Measurements from ENCODE around the gene CCL16. TPM values are rescaled to one million over a fixed set of nuclear protein-coding genes. Genes with fewer than 3 reads are reported as not detected.
A peak's percentile ranks its signal among the peaks of the same experiment; 100 is the strongest.

Gene CCL16
- total and polyA plus RNA-seq, 3 donors from 2014 or later, result 0.24 TPM; not detected in 2

- no peaks in the 10 kb centered on the region for H3K27me3 ChIP-seq
- H3K4me3 ChIP-seq, result no peak overlapping the region
- H3K9me3 ChIP-seq, result no peaks in the 10 kb centered on the region
- intact Hi-C loops (cut with DNase I; ENCODE audit: low total_unique reads), result no loop called here
- DNase-seq, result no peak
- no peaks in the 10 kb centered on the region for H3K36me3 ChIP-seq (ENCODE audit: low read depth, missing control alignments)
- H3K27ac ChIP-seq, result no peak overlapping the region
- 77 to 90% methylated on average over 6 of the region's 6 CpGs for WGBS, 2 donors
- no peaks in the 10 kb centered on the region for H3K4me1 ChIP-seq
- TF ChIP-seq CTCF (IDR thresholded peaks at IDR 0.05) (no peak), POLR2A (IDR thresholded peaks at IDR 0.05) (no peak)
Measured at GRCh38 chr17:35963663-35964062, 17.6 kb downstream of the CCL16 start.

GRCh38 chr17:35953720-35954119 is 27.6 kb downstream of the CCL16 start:
- TF ChIP-seq CTCF (IDR thresholded peaks at IDR 0.05) (no peak), POLR2A (IDR thresholded peaks at IDR 0.05) (no peak)
- Histone ChIP-seq H3K27me3 (no peaks in the 10 kb centered on the region), H3K4me3 (no peak overlapping the region), H3K4me1 (no peaks in the 10 kb centered on the region), H3K27ac (no peak overlapping the region), H3K9me3 (no peaks in the 10 kb centered on the region), H3K36me3 (ENCODE audit: low read depth, missing control alignments) (no peaks in the 10 kb centered on the region)
- WGBS, 2 donors, result 68 to 73% methylated on average over 7 of the region's 7 CpGs
- intact Hi-C loops (cut with DNase I; ENCODE audit: low total_unique reads), result no loop called here
- no peak for DNase-seq

DNA sequence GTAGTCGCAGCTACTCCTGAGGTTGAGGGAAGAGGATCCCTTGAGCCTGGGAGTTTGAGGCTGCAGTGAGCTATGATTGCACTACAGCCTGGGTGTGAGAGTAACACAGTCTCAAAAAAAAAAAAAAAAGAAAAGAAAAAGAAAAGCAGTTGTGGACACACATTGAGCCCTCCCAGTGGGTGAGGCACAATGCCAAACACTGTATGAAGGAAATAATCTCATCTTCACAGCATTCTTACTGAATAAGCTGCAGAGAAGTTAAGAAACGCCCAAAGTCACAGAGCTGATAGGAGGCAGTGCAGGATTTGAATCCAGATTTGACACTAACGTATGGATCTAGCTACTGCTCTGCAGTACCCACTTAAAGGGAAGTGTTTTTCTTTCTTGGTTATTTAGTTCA is 31.9 kb downstream of the CCL16 start:
- intact Hi-C loops (cut with DNase I; ENCODE audit: low total_unique reads), result no loop called here
- TF ChIP-seq POLR2A (IDR thresholded peaks at IDR 0.05) (no peak), CTCF (IDR thresholded peaks at IDR 0.05) (no peak)
- DNase-seq, result no peak

GRCh38 chr17:35948092-35948491 is 33.2 kb downstream of the CCL16 start:
- no peak for DNase-seq
- intact Hi-C loops (cut with DNase I; ENCODE audit: low total_unique reads), result no loop called here
- H3K4me1 ChIP-seq, result peaks cover 3% of the 10 kb centered on the region
- TF ChIP-seq POLR2A (IDR thresholded peaks at IDR 0.05), result no peak
- TF ChIP-seq CTCF (IDR thresholded peaks at IDR 0.05), result no peak
- H3K27ac ChIP-seq, result no peak overlapping the region
- H3K27me3 ChIP-seq, result no peaks in the 10 kb centered on the region
- H3K36me3 ChIP-seq (ENCODE audit: low read depth, missing control alignments), result no peaks in the 10 kb centered on the region
- no peaks in the 10 kb centered on the region for H3K9me3 ChIP-seq
- no peak overlapping the region for H3K4me3 ChIP-seq
- 85 to 92% methylated on average over 7 of the region's 7 CpGs for WGBS, 2 donors

More for the DNA sequence above, 31.9 kb downstream of the CCL16 start:
- H3K4me3 ChIP-seq, result no peak overlapping the region
- no peaks in the 10 kb centered on the region for H3K9me3 ChIP-seq
- no peaks in the 10 kb centered on the region for H3K36me3 ChIP-seq (ENCODE audit: low read depth, missing control alignments)
- H3K27me3 ChIP-seq, result no peaks in the 10 kb centered on the region
- H3K27ac ChIP-seq, result no peak overlapping the region
- WGBS, 2 donors, result 80 to 81% methylated on average over 3 of the region's 3 CpGs
- no peaks in the 10 kb centered on the region for H3K4me1 ChIP-seq

DNA sequence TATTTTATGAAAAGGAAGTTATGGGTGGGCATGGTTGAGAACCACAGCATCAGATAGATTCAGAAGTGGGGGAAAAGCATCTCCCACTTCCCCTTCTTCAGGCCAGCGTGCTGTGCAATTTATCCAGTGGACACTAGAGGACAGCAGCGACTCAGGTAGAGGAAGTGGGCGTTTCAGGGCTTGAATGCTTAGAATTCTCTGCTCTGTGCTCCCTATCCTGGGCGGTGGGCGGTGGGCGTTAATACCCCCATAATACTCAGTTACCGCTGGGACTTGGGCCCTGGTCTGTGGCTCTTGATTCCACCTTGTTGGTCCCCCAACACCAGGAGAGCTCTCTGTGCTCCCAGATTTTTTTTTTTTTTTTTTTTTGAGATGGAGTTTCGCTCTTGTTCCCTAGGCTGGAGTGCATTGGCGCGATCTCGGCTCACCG is 34.1 kb downstream of the CCL16 start:
- intact Hi-C loops (cut with DNase I; ENCODE audit: low total_unique reads), result no loop called here
- H3K36me3 ChIP-seq (ENCODE audit: low read depth, missing control alignments), result no peaks in the 10 kb centered on the region
- WGBS, 2 donors, result 26 to 27% methylated on average over 12 of the region's 12 CpGs
- no peaks in the 10 kb centered on the region for H3K9me3 ChIP-seq
- TF ChIP-seq POLR2A (IDR thresholded peaks at IDR 0.05) (no peak), CTCF (IDR thresholded peaks at IDR 0.05) (peak; percentile 23 to 70 (median 43))
- no peak overlapping the region for H3K4me3 ChIP-seq
- peak; percentile 60 for DNase-seq
- no peak overlapping the region for H3K27ac ChIP-seq
- H3K4me1 ChIP-seq, result peaks cover 7% of the 10 kb centered on the region
- no peaks in the 10 kb centered on the region for H3K27me3 ChIP-seq
